Measurements from ENCODE around the gene ORAI3.
"Not testable (repeated sequence)": the region's sequence is repeated elsewhere in the genome, so short reads cannot be mapped to it uniquely, and the experiment has no call there.

The ORAI3 gene

DNA sequence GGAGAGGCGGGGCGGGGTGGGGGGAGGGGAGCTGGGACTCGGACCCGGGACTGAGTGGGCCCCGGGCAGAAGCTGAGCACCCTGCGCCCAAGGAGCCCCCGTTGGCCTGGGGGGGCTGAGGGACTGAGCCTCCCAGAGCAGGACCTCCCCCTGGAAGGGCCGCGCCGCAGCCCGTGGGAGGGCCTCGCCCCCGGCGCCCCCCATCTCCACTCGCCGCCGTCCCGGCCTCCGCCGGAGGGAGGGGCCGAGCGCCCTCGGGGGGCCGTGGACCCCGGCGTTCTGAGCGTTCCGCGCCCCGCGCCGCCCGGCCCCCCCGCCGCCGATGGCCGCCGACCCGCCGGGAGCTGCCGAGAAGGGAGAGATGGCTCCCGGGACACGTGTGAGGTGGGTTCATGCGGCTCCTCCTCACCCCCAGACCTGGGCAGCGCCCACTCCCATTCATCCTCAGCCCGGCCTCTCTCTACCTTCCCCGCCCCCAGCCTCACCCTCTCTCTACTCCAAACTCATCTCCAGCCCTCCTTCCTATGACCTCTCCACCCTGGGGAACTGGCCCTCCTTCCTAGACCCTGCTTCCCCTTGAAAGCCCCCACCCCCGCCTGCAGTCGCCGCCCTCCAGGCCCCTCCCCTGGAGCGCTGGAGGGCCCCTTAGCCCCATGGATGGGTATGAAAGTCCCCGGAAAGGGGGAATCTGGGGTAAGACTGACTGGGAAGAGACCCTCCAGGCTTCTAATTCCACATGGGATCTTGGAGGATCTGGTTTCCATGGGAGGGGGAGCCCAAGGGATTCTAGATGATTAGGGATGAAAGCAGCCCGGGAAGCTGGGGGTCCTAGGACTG, 24.6 kb upstream of the ORAI3 start:
- DNase-seq (ENCODE audit: low read depth): no peak

DNA sequence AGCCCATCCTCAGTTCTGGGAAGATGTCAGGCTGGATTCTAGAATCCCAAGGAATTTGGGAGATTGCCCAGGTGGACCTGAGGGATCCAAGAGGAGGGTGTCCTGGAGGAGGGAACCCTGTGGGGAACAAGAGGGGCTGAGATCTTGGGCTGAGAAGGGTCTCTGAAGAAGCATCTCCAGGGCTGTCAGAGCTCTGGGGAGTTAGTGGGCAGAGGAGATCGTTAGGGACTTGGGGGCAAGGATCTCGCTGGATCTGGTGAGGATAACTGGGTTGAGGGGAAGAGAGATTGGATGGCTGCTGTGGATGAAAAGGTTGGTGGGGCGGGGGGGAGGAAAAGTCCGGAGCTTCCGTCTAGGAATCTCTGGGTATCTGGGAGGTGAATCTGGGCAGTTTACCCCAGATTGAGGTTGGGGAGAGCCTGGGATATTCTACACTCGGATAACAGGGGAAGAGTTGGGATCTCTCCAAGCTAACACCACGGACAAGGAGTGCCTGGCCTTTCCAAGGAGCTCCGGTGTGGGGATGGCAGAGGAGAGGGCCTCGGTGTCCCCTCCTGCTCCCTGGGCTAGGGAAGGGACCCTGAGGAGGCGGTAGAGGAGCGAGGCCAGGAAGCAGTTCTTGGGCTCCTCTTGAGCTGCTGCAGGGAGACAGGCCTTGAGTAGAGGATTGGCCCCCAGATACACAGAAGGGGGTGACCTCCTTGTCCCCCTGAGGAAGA, 23.8 kb upstream of the ORAI3 start:
- no peak for DNase-seq (ENCODE audit: low read depth)

DNA sequence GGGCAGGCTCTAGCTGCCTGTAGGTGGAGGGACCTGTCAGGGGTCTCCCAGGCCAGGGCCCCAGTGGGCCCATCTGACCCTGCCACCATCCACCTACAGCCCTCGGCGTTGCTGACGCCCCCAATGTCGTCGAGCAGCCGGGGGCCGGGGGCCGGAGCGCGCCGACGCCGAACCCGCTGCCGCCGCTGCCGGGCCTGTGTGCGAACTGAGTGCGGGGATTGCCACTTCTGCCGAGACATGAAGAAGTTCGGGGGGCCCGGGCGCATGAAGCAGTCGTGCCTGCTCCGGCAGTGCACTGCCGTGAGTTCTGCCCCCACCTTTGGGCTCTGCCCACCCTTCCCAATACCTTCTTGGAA, 23.3 kb upstream of the ORAI3 start:
- no peak for DNase-seq (ENCODE audit: low read depth)

DNA sequence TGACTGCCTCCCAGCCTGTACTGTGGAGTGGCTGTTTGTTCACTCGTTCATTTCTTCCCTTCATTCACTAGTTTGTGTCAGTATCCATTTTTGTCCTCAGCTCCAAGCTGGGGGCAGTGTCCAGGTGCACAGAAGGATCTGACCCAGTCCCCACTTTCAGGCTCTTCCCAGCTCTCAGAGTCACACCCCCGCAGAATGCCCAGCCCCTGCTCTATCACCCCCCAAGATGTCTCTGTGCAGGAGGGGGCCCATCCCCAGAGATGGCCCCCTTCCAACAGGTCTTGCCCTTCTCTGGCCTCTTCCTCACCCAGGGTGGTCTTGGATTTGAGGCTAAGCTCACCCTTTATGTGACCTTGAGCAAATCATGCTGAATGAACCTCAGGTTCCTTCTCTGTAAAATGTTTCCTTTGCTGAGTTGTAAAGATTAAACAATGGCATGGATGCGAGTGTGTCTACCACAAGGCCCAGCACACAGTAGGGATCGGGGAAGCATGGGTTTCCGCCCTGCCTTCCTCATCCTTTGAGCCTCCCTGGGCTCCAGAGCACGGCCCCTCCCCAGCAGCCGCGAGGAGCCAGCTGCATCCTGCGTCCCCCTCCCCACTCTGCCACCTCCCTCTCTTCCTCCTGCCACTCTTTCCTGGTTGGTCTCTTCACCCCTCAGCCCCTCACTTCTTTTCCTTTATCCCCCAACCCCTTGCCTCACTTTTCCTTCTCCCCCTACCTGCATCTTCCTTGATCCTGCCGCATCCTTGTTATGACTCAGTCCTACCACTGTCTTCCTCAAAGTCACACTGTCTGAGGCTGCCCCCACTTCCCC, 22.7 kb upstream of the ORAI3 start:
- no peak for DNase-seq (ENCODE audit: low read depth)

DNA sequence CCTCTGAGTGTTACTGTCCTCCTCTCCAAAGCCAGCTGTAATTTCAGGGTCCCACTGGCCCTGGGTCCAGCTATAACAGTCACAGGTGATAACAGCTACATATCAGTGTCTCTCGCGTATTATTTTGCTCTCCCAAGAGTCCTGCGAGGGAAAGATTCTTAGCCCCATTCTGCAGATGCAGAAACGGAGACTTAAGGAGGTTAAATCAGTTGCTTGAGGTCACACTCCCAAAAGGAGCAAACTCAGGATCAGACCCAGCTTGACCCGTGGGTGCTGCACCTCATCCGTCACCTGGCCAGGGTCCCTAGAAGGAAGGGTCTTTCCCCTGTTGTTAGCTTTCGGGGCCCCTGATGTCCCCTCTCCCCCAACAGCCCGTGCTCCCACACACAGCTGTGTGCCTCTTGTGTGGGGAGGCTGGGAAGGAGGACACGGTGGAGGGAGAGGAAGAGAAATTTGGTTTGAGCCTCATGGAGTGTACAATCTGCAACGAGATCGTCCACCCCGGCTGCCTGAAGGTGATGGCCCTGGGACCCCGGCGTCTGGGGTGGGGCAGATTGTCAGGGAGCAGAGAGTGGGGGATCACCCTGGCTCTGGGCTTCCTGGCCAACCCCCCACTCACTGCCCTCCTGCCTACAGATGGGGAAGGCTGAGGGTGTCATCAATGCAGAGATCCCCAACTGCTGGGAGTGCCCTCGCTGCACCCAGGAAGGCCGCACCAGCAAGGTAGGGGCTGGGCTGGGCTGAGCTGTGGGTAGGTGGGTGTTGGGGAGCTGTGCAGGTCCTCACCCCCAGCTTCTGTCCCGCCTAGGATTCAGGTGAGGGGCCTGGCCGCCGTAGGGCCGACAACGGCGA, 21.7 kb upstream of the ORAI3 start:
- no peak for DNase-seq (ENCODE audit: low read depth)

DNA sequence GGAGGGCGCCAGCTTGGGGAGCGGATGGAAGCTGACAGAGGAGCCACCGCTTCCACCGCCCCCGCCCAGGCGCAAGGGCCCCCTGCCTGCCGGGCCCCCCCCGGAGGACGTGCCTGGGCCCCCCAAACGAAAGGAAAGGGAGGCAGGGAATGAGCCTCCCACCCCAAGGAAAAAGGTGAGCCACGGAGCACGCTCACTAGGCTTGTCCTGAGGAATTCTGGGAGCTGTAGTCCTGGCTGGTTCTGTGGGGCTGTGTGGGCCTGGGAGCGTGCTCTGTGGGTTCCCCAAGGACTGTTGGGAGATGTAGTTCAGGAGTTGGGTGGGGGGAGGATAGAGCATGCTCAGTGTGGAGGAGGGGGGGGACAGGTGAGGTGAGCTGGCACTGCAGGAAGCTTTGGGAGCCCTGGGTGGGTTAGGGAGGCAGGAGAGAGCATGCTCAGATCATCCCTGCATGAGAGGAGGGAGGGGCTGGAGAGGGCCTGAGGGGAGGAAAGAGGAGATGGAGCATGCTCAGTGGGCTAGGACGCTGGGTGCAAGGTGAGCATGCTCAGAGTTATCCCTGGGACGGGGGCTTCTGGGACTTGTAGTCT, 21.0 kb upstream of the ORAI3 start:
- no peak for DNase-seq (ENCODE audit: low read depth)

DNA sequence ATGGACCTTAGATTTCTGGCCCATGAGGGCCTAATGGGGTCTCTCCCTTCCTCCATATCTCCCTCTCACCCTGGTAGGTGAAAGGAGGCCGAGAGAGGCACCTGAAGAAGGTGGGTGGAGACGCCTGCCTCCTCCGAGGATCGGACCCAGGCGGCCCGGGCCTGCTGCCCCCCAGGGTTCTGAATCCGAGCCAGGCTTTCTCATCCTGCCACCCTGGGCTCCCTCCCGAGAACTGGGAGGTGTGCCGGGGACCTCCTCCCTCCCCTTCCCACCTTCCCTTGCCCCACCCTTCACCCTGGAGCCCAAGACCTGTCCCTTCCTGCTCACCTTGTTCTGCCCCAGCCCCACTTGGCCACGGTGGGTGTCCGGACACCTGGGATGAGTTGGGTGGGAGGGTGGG, 20.5 kb upstream of the ORAI3 start:
- DNase-seq (ENCODE audit: low read depth): no peak

DNA sequence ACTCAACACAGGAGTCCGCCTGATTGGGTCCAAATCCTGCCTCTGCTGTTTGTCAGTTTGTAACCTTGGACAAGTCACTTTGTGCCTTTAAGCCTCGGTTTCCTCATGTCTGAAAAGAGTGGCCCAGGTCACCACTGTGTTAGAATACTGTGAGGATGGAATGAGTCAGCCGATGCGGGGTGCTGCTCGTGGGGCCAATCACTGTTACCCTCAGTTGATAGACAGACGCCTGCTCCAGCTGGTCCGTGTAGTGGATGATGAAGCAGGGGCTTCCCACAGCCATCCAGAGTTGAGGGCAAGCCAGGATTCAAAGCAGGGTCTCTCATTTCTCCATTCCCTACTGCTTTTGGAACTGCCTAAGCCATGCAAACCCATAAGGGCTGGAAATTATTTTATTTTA, 19.7 kb upstream of the ORAI3 start:
- no peak for DNase-seq (ENCODE audit: low read depth)

DNA sequence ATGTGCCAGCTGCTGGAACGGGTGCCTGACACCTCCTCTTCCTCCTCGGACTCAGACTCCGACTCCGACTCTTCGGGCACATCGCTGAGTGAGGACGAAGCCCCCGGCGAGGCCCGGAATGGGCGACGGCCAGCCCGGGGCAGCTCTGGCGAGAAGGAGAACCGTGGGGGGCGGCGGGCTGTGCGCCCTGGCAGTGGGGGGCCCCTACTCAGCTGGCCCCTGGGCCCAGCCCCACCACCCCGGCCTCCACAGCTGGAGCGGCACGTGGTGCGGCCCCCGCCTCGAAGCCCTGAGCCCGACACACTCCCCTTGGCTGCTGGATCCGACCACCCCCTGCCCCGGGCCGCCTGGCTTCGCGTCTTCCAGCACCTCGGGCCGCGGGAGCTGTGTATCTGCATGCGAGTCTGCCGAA, 18.7 kb upstream of the ORAI3 start:
- DNase-seq (ENCODE audit: low read depth): no peak

DNA sequence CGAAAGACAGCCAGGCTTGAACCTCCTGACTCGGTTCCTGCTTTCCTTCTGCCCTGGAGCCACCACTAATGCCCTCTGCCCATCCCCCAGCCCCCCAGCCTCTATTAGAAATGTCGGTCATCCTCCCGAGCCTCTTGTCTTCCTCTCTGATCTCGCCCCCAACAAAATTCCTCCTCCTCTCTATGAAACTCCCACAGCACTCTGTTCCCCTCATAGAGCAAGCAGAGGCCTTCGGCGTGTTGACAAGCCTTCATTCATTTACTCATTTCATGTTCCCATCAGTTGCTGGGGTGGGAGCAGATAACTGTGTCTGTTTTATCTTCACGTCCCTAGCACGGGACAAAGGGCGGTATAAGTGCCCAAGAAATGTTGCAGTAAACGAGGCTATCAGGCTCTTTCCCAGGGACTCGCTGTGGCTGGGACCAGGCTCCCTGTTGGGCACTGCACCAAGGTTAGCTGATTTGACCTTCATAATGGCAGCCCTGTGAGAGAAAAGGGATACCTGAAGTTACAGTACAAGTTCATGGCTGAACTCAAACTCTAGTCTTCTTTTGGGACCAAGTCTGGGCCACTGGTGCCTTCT, 17.7 kb upstream of the ORAI3 start:
- DNase-seq (ENCODE audit: low read depth): no peak

DNA sequence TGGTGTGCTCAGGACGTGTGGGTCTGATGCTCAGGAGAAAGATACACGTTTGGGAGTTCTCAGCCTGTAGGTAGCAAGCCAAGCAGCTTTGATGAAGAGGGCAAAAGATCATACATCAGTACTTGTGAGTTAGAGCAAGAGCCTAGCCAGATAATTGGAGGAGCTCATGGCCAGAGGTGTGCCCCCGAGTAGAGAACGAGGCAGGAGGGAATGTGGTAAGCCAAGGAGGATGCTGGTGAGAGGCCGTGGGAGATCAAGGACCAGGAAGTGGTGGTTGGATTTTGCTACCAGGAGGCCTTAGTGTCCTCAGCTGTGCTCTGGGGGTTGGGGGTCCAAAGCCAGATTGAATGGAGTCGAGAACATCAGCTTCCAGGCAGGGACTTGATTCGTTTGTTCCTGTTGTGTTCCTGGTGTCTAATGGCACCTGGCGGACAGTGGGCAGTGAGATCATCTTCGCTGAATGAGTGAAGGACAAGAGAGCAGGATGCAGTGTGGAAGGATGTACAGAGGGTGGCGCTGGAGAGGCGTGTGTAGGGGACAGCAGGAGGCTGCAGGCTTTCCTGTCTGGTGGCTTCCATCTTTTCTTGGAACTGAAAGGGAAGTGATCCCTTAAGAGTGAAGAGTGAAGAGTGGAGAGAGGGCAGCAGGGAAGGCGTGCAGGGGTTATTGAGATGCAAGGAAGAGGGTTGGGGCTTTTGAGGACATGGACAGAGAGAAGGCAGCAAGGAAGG, 13.9 kb upstream of the ORAI3 start:
- no peak for DNase-seq (ENCODE audit: low read depth)

DNA sequence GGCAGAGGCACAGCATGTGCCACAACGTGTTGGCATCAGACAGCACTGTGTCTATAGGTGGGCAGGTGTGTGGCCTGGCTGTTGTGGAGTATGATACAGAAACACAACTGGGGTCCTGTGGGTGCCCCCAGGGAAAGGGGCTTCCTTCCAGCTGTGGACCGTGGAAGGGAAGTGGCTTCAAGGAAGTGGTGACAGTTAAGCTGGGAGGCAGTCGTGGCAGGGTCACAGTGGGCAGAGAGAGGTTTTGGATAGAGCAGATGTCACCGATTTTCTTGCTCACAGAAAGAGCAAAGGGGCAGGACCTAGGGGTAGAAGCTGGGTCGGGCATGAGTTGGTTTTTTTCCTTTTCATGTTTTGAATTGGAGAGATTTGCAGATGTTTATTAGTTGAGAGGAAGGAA, 11.2 kb upstream of the ORAI3 start:
- no peak for DNase-seq (ENCODE audit: low read depth)

DNA sequence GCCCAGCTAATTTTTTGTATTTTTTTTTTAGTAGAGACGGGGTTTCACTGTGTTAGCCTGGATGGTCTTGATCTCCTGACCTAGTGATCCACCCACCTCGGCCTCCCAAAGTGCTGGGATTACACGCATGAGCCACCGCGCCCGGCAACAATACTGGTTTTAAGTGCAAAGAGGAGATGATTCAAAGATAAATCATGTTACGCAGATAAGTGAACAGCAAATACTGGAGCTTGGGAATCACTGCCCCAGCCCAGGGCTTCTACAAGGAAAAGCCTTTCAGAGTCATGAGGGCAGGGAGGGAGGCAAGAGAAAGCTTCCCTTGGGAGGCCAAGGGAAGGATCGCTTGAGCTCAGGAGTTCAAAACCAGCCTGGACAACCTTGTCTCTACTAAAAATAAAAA, 9.3 kb upstream of the ORAI3 start:
- not testable (repeated sequence) for DNase-seq (ENCODE audit: low read depth)

DNA sequence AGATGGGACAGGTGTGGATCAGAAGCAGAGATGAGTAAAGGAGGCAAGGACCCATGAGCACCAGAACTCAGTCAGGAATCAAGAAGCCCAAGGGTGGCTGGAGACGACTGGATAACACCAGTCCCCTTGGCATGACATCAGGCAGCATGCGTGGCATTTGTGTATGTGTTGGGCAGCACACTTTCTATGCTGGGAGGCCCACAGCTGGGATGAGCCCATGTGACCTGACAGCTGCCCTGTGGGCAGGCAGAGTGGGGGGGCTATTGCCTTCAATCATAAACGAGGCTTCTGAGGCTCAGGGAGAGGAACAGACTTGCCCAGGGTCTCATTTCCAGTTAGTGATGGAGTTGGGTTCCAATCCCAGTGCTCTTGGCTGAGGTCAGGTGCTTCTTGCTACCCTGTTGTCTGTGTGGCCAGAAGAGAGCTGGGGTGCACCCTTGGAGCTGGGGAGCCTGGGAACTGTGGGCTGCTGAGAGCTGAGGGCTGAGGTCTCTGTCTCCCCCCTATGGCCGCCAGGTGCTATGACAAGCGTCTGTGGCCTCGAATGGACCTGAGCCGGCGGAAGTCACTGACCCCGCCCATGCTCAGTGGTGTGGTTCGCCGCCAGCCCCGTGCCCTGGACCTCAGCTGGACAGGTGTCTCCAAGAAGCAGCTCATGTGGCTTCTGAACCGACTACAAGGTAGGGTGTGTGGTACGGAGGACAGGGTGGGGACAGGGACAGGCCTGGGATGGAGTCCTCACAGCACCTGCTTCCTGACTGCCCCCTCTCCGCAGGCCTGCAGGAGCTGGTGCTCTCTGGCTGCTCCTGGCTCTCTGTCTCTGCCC, 7.1 kb upstream of the ORAI3 start:
- DNase-seq (ENCODE audit: low read depth): no peak

DNA sequence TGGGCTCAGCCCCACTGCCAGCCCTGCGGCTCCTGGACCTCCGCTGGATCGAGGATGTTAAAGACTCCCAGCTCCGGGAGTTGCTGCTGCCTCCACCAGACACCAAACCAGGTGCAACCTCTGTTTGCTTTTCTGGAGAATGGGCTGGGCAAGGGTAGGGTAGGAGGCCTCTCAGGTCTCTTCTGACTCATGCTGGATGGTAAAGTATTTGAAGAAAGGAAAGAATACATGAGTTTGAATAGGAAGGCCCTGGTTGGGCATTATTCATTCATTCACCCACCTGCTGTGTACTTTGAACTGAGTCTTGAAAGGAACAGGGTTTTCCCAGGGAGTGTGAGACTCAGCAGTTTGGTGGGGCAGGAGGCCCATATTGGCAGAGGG, 6.5 kb upstream of the ORAI3 start:
- no peak for DNase-seq (ENCODE audit: low read depth)

DNA sequence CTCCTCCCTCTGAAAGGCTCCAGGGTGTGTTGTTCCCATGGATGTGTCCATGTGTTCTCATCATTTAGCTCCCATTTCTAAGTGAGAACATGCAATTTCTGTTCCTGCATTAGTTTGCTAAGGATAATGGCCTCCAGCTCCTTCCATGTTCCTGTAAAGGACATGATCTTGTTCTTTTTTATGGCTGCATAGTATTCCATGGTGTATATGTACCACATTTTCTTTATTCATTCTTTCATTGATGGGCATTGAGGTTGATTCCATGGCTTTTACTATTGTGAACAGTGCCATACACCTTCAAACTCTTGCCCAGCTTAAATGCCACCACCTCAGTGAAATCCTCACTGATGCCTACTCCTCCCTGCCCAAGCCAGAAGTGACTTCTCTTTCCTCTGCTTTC, 4.5 kb upstream of the ORAI3 start:
- DNase-seq (ENCODE audit: low read depth): no peak

DNA sequence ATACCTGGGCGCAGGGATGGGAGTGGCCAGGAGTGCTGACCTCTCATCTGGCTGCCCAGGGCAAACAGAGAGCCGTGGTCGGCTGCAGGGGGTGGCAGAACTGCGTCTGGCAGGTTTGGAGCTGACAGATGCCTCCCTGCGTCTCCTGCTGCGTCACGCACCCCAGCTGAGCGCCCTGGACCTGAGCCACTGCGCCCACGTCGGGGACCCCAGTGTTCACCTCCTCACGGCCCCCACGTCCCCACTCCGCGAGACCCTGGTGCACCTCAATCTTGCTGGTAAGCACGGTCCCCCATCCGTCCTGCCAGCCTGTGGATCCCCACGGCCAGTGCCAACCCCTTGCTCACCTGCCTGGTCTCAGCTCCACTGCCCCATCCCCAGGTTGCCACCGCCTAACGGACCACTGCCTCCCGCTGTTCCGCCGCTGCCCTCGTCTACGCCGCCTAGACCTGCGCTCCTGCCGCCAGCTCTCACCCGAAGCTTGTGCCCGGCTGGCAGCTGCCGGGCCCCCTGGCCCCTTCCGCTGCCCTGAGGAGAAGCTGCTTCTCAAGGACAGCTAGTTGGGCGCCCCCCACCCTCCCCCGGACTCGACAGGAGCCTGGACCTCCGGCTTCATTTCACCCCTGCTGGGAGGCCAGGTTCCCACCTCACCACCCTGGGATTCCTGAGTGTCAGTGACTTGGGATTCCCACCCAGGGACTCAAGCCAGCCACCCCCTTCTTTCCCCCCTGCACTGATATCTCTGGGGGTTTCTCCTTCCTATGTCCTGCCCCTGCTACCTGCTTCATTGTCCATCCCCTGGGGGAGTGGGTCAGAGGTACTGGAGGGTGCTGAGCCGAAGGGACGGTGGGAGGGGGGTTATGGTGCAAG, 2.0 kb upstream of the ORAI3 start:
- no peak for DNase-seq (ENCODE audit: low read depth)

DNA sequence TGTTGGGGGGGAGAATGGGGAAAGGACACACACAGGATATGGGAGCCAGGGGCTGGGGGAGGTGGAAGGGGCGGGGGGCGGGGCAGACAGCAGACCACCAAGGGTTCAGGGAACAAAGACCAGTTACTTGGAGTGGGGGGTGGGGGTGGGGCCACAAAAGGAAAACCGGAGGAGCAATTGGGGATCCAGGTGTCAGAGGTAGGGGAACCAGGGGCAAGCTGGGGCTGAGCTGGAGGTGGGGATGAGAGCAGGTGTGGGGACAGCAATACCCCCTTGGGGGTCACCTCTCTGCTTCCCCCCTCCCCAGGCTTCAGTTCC, 1.4 kb upstream of the ORAI3 start:
- DNase-seq (ENCODE audit: low read depth): no peak
